ENCODE data around the gene ACSS1.

GRCh38 chr20:25081730-25082497 lies 24.0 kb upstream of the ACSS1 start, which contains the start of gene VSX1:
- TF ChIP-seq POLR2A (IDR thresholded peaks at IDR 0.05; ENCODE audit: low read length) = no peak
- no peak for TF ChIP-seq GATA1 (IDR thresholded peaks at IDR 0.05; ENCODE audit: low read depth, low read length)

All from erythroblast (primary cell).